Panc1 (cell line): ENCODE measurements around the gene CLCN1. TPM values are rescaled to one million over a fixed set of nuclear protein-coding genes. Genes with fewer than 3 reads are reported as not detected.
A peak's percentile ranks its signal among the peaks of the same experiment; 100 is the strongest.

Experiments
- ATAC-seq: fragments of 200-7000 bp; cut with Tn5 transposase; 2 replicates; pipeline ENCODE4 v1.9.1; 2020; ENCODE audit warnings: mild to moderate bottlenecking, moderate library complexity
- BruUV-seq: library from RNA; stranded (reverse); fragments of 400-500 nt; replicated peaks from 2 replicates; lab custom pipeline; 2021; lab: Mats Ljungman, UMichigan
- CTCF ChIA-PET: fragments of 300-600 bp; sonication (Branson Sonifier 250); formaldehyde crosslinking; loops from one replicate; lab custom pipeline; 2022; ENCODE audit warnings: antibody characterized with exemption; lab: Charles Lee
- POLR2A ChIA-PET: fragments of 300-600 bp; sonication (Branson Sonifier 250); formaldehyde crosslinking; loops from one replicate; lab custom pipeline; 2022; ENCODE audit warnings: antibody characterized with exemption; lab: Charles Lee
- DNase-seq: peaks from one replicate; pipeline ENCODE4 v3.0.0-alpha.2; 2010; ENCODE audit warnings: low read depth, low spot score
- H3K27ac ChIP-seq: 2 replicates; pipeline ENCODE4 v1.5.1; 2011; ENCODE audit warnings: mild to moderate bottlenecking, low read length, inconsistent platforms
- H3K27me3 ChIP-seq: fragments of 200-500 bp; sonication (Bioruptor generic); 2 replicates; pipeline ENCODE4 v1.6.0; 2014; ENCODE audit warnings: low read length, inconsistent platforms; ENCODE audit not compliant: control insufficient read depth, insufficient read depth
- H3K36me3 ChIP-seq: fragments of 200-500 bp; sonication (Bioruptor generic); 2 replicates; pipeline ENCODE4 v1.5.1; 2014; ENCODE audit warnings: inconsistent platforms, mild to moderate bottlenecking, low read length, moderate library complexity; ENCODE audit not compliant: control insufficient read depth, insufficient read depth
- H3K4me1 ChIP-seq: 2 replicates; pipeline ENCODE4 v1.5.1; 2011; ENCODE audit warnings: inconsistent platforms, mild to moderate bottlenecking, low read length, moderate library complexity; ENCODE audit not compliant: control insufficient read depth, insufficient read depth
- H3K4me3 ChIP-seq, 2 experiments: 2 replicates each; pipeline ENCODE4 v1.5.1; 2011 to 2012; ENCODE audit warnings: low read depth in 2 of 2, low read length in 2 of 2, mild to moderate bottlenecking in 2 of 2, inconsistent platforms in 1 of 2, moderate library complexity in 1 of 2
- H3K9me3 ChIP-seq: fragments of 200-500 bp; sonication (Bioruptor generic); 2 replicates; pipeline ENCODE4 v1.5.1; 2014; ENCODE audit warnings: low read depth, mild to moderate bottlenecking, inconsistent platforms, low read length, moderate library complexity; ENCODE audit not compliant: control insufficient read depth, insufficient read depth
- CTCF ChIP-seq: fragments of 450-650 bp; IDR thresholded peaks from 2 replicates; pipeline ENCODE4 v1.5.1; 2017; ENCODE audit warnings: mild to moderate bottlenecking
- POLR2AphosphoS5 ChIP-seq: IDR thresholded peaks from 2 replicates; pipeline ENCODE4 v1.6.1; 2012; ENCODE audit warnings: mild to moderate bottlenecking, low read depth, low read length, moderate library complexity
- REST ChIP-seq, 2 experiments: IDR thresholded peaks; 2 replicates each; pipeline ENCODE4 v1.6.1; 2011 to 2012; ENCODE audit warnings: low read depth in 2 of 2, control low read depth in 1 of 2, low read length in 1 of 2, mild to moderate bottlenecking in 1 of 2, moderate library complexity in 1 of 2; ENCODE audit not compliant: insufficient read depth in 1 of 2
- SIN3A ChIP-seq: IDR thresholded peaks from 2 replicates; pipeline ENCODE4 v1.6.1; 2012; ENCODE audit warnings: low read depth, mild to moderate bottlenecking, low read length, moderate library complexity, borderline replicate concordance; ENCODE audit not compliant: insufficient read depth
- TCF7L2 ChIP-seq: IDR thresholded peaks from 2 replicates; pipeline ENCODE4 v1.6.1; 2011; ENCODE audit warnings: mild to moderate bottlenecking, low read depth, low read length, inconsistent platforms
- in situ Hi-C: cut with HindIII; loops from 2 replicates; pipeline ENCODE4 v1.10.0; 2016; ENCODE audit warnings: low sequenced_read_pairs, low pct_unique_long_range_greater_than_20kb
- intact Hi-C: fragments of 100-400 bp; cut with micrococcal nuclease; formaldehyde crosslinking; loops from one replicate; pipeline ENCODE4 v1.10.0; 2022; ENCODE audit not compliant: unreplicated experiment
- total RNA-seq: library from RNA; stranded (reverse); gene quantifications from one replicate; pipeline ENCODE4 v1.2.1, GENCODE V29; 2021; ENCODE audit not compliant: unreplicated experiment

The CLCN1 gene
- total RNA-seq, 1 experiment from 2014 or later: 0.15 TPM

- CTCF ChIA-PET: no interaction called here
- TF ChIP-seq SIN3A: no peak
- TF ChIP-seq POLR2AphosphoS5: no peak
- TF ChIP-seq REST (IDR thresholded peaks at IDR 0.05; ENCODE audit: insufficient read depth in 1 of 2, low read depth in 2 of 2, low read length in 1 of 2): no peak
- TF ChIP-seq TCF7L2: no peak
- no peak for TF ChIP-seq CTCF
- intact Hi-C loops (no loop called here), in situ Hi-C loops (no loop called here)
- Histone ChIP-seq H3K36me3 (peaks cover 5% of the 10 kb centered on the region; the same call in 1 of the 2 replicates), H3K4me3 (peak overlapping the region; percentile 80 to 96), H3K27me3 (no peaks in the 10 kb centered on the region), H3K9me3 (no peaks in the 10 kb centered on the region), H3K27ac (no peak overlapping the region; the same call in 1 of the 2 replicates), H3K4me1 (peaks cover 12% of the 10 kb centered on the region; the same call in 1 of the 2 replicates)
- no peak for ATAC-seq
- POLR2A ChIA-PET: no interaction called here
- BruUV-seq: no TSS peak
- no peak for DNase-seq
These were observed 67.1 kb downstream of the CLCN1 start for GRCh38 chr7:143382791-143383641.

- BruUV-seq: no TSS peak
- Histone ChIP-seq H3K9me3 (no peaks in the 10 kb centered on the region), H3K27ac (no peak overlapping the region), H3K27me3 (no peaks in the 10 kb centered on the region), H3K36me3 (peaks cover 5% of the 10 kb centered on the region; the same call in 1 of the 2 replicates), H3K4me3 (peak overlapping the region in 1 of 2 experiments; percentile 80; a peak in 1 of 4 replicates), H3K4me1 (peaks cover 12% of the 10 kb centered on the region; the same call in 1 of the 2 replicates)
- ChIA-PET CTCF (interaction anchor here (1.0 kb wide), 1 partner anchor 143 kb away, joined by 3 read pairs; no protein-coding TSS in a partner anchor), POLR2A (no interaction called here)
- intact Hi-C loops: no loop called here
- no peak for ATAC-seq
- no peak for DNase-seq
- TF ChIP-seq REST (IDR thresholded peaks at IDR 0.05; ENCODE audit: insufficient read depth in 1 of 2, low read depth in 2 of 2, low read length in 1 of 2) (no peak), TCF7L2 (no peak), CTCF (no peak), POLR2AphosphoS5 (no peak), SIN3A (no peak)
- in situ Hi-C loops: no loop called here
These were observed 67.7 kb downstream of the CLCN1 start for GRCh38 chr7:143383642-143383957.
